ENCODE data around the gene TEX36.

The TEX36 gene

GRCh38 chr10:125692196-125692595, 9.2 kb upstream of the TEX36 start:
- H3K4me3 ChIP-seq (ENCODE audit: low read depth, low read length) = no peak overlapping the region
- TF ChIP-seq CTCF (IDR thresholded peaks at IDR 0.05; ENCODE audit: control insufficient read depth, extremely low read depth, insufficient read depth) = no peak
- no peak for DNase-seq (ENCODE audit: low read depth)

DNA sequence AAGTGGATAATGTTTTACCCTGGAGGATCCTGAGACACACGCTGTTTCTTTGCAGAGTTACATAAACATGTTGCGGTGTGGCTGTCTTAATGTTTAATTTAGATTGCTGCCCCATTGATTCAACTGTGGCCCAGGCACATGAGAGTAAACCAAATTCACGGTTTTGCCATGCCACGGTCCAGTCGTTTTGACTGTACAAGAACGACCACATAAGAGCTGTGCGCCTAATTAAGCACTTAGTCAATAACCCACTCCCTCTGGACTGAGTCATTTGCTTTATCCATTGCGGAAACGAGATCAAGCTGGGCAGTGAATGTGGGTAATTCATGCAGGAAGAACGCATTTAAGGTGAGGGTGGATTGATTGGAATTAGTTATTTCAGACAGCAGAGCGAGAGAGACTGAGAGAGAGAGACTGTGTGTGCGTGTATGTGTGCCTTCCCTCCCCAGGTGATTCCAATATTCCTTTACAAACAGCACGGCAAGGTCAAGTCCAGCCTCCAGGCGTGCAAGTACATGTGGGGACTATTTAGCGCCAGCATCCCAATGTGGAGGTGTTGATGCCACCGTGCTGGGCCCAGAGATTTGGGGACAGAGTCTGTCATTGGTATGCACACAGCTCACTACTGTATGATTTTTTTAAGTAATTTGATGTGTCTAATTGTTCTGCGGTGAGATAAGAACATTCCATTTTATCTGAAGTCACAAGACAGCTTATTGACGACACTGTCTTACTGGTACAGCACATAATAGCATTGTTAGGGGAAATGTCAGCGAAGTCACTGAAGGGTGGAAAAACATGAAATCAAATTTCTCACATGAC, 8.4 kb upstream of the TEX36 start:
- no peak for DNase-seq (ENCODE audit: low read depth)
- no peak for TF ChIP-seq CTCF (IDR thresholded peaks at IDR 0.05; ENCODE audit: control insufficient read depth, extremely low read depth, insufficient read depth)

GRCh38 chr10:125689955-125690569, 7.1 kb upstream of the TEX36 start:
- H3K4me3 ChIP-seq (ENCODE audit: low read depth, low read length) = no peak overlapping the region
- no peak for TF ChIP-seq CTCF (IDR thresholded peaks at IDR 0.05; ENCODE audit: control insufficient read depth, extremely low read depth, insufficient read depth)
- DNase-seq (ENCODE audit: low read depth) = peak; percentile 61

More for the DNA sequence above, 8.4 kb upstream of the TEX36 start:
- H3K4me3 ChIP-seq (ENCODE audit: low read depth, low read length) = no peak overlapping the region

- TF ChIP-seq CTCF (IDR thresholded peaks at IDR 0.05; ENCODE audit: control insufficient read depth, extremely low read depth, insufficient read depth) = no peak
- no peak for DNase-seq (ENCODE audit: low read depth)
- no peak overlapping the region for H3K4me3 ChIP-seq (ENCODE audit: low read depth, low read length)
These were observed 4.7 kb upstream of the TEX36 start for GRCh38 chr10:125687507-125688185.

DNA sequence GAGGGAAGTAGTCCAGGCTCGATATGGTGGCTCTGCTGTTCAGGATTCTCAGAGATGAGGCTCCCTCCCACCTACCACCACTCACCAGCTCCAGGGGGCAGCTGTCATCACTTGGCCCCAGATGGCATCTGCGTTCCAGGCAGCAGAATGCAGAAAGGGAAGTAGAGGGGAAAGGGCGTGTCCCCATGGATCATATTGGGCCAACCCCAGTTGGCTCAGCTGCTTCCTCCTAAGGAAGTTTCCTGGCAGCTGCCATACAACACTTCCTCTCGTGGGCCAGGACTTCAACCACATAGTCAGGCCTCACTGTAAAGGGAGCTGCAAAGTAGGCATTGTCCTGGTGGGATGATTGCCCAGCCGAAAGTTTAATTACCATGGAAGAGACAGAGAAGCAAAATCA, 1.6 kb upstream of the TEX36 start:
- no peak overlapping the region for H3K4me3 ChIP-seq (ENCODE audit: low read depth, low read length)
- DNase-seq (ENCODE audit: low read depth) = no peak
- no peak for TF ChIP-seq CTCF (IDR thresholded peaks at IDR 0.05; ENCODE audit: control insufficient read depth, extremely low read depth, insufficient read depth)

GRCh38 chr10:125683821-125684220, 858 bp upstream of the TEX36 start:
- no peak overlapping the region for H3K4me3 ChIP-seq (ENCODE audit: low read depth, low read length)
- TF ChIP-seq CTCF (IDR thresholded peaks at IDR 0.05; ENCODE audit: control insufficient read depth, extremely low read depth, insufficient read depth) = no peak
- DNase-seq (ENCODE audit: low read depth) = peak; percentile 86

Data from LNCaP clone FGC (cell line).